Lower leg skin (tissue), 3 donors: Measurements from ENCODE around the gene SH3RF1.

Experiments used
- CTCF ChIP-seq, 3 donors: fragments of 450-650 bp; IDR thresholded peaks; one replicate each; pipeline ENCODE4 v1.5.1; 2016; ENCODE audit warnings: antibody characterized with exemption in 3 of 3, mild to moderate bottlenecking in 3 of 3, moderate library complexity in 2 of 3
- POLR2A ChIP-seq, 2 donors: fragments of 450-650 bp; IDR thresholded peaks; one replicate each; pipeline ENCODE4 v1.6.1; 2016 to 2017; ENCODE audit warnings: antibody characterized with exemption in 2 of 2, mild to moderate bottlenecking in 1 of 2, moderate library complexity in 1 of 2

- no peak for TF ChIP-seq POLR2A (IDR thresholded peaks at IDR 0.05)
- no peak for TF ChIP-seq CTCF (IDR thresholded peaks at IDR 0.05)
Observed at GRCh38 chr4:169199184-169199583, 71.6 kb downstream of the SH3RF1 start.
